ENCODE measurements around the gene ASAP2. TPM values are rescaled to one million over a fixed set of nuclear protein-coding genes. Genes with fewer than 3 reads are reported as not detected.

ASAP2 gene
- total RNA-seq, 1 experiment from 2014 or later: 12.6 TPM

DNA sequence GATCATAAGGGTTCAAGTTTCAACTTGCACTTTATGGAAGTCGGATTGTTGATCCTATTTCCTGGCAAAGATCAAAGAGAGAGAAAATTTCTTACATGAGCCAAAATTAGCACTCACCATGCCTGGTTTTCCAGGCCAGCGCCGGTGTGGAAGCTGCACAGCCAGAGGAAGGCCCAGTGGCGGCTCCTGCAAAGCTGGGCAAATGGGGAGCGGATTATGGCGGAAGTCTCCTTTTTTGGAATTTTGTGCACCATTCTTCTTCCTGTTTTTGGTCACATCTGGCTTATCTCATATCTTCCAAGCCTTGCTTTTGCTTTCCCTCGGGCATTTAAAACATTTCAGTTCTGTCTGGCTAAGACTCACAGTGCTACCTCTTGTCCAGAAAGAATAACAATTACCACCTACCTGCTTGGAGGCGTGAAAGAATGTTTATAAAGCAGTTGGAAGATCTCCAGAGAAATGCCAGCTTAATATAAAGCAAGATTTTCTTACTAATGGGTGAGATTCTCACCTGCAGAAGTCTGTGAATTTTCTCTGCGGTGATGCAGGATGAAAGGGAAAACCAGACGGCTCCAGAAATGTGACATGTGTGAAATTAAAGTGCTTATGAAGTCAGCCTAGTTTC lies 94.3 kb downstream of the ASAP2 start:
- no peak overlapping the region for H4K91ac ChIP-seq (ENCODE audit: insufficient read length, low read depth, low read length)
- no peak overlapping the region for H3K9ac ChIP-seq (ENCODE audit: extremely low read depth, insufficient read length, low read length)
- H4K20me1 ChIP-seq (ENCODE audit: control insufficient read depth, insufficient read depth, insufficient read length): no peaks in the 10 kb centered on the region
- H3K18ac ChIP-seq (ENCODE audit: insufficient read length, low read depth, low read length): no peak overlapping the region
- no peak overlapping the region for H2BK120ac ChIP-seq (ENCODE audit: low read depth, low read length, poor library complexity, severe bottlenecking)
- H3K27ac ChIP-seq (ENCODE audit: insufficient read length, low read depth, low read length): no peak overlapping the region
- no peak for DNase-seq
- H4K8ac ChIP-seq (replicated peaks; ENCODE audit: insufficient read length, low read depth, low read length): no peak overlapping the region
- no peak overlapping the region for H2AK5ac ChIP-seq (ENCODE audit: insufficient read length, low read length)
- H3K23ac ChIP-seq (ENCODE audit: insufficient read length, low read depth, low read length): no peak overlapping the region
- no peaks in the 10 kb centered on the region for H3K9me3 Mint-ChIP-seq
- no peak overlapping the region for H2BK5ac ChIP-seq (ENCODE audit: insufficient read length, low read length)
- H3K14ac ChIP-seq (ENCODE audit: insufficient read depth, low read length): no peak overlapping the region
- no peak overlapping the region for H3K56ac ChIP-seq (ENCODE audit: insufficient read length, low read depth, low read length)
- H3K79me1 ChIP-seq (ENCODE audit: insufficient read depth, low read depth, low read length, poor library complexity, severe bottlenecking): no peaks in the 10 kb centered on the region
- no peak overlapping the region for H2BK20ac ChIP-seq (ENCODE audit: low read depth, low read length, poor library complexity, severe bottlenecking)
- TF ChIP-seq, protein P1, sequence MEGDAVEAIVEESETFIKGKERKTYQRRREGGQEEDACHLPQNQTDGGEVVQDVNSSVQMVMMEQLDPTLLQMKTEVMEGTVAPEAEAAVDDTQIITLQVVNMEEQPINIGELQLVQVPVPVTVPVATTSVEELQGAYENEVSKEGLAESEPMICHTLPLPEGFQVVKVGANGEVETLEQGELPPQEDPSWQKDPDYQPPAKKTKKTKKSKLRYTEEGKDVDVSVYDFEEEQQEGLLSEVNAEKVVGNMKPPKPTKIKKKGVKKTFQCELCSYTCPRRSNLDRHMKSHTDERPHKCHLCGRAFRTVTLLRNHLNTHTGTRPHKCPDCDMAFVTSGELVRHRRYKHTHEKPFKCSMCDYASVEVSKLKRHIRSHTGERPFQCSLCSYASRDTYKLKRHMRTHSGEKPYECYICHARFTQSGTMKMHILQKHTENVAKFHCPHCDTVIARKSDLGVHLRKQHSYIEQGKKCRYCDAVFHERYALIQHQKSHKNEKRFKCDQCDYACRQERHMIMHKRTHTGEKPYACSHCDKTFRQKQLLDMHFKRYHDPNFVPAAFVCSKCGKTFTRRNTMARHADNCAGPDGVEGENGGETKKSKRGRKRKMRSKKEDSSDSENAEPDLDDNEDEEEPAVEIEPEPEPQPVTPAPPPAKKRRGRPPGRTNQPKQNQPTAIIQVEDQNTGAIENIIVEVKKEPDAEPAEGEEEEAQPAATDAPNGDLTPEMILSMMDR (conservative IDR thresholded peaks at IDR 0.05): no peak
- no peaks in the 10 kb centered on the region for H3K27me3 ChIP-seq (ENCODE audit: insufficient read depth, low read length)
- no peak overlapping the region for H2AFZ ChIP-seq (ENCODE audit: low read length)
- no peaks in the 10 kb centered on the region for H3K23me2 ChIP-seq (ENCODE audit: insufficient read length, low read depth, low read length, poor library complexity, severe bottlenecking)
- H3K4me1 Mint-ChIP-seq: peaks cover 13 to 14% of the 10 kb centered on the region in 2 experiments
- H2BK12ac ChIP-seq (ENCODE audit: insufficient read length, low read depth, low read length): no peak overlapping the region
- no peaks in the 10 kb centered on the region for H3K9me3 ChIP-seq (ENCODE audit: control insufficient read depth, low read depth, low read length)
- peaks cover 4% of the 10 kb centered on the region; the same call in 1 of the 2 replicates for H3K4me1 ChIP-seq (ENCODE audit: insufficient read depth, low read length)
- H3K27ac Mint-ChIP-seq: no peak overlapping the region
- H4K5ac ChIP-seq (ENCODE audit: insufficient read length, low read depth, low read length): no peak overlapping the region
- H3K27me3 Mint-ChIP-seq (ENCODE audit: low read depth): no peaks in the 10 kb centered on the region
- H2BK15ac ChIP-seq (ENCODE audit: low read depth, low read length): no peak overlapping the region
- H3K79me2 ChIP-seq (ENCODE audit: insufficient read depth, low read length): no peaks in the 10 kb centered on the region
- H3K36me3 Mint-ChIP-seq (ENCODE audit: insufficient read depth in 1 of 3, low read depth in 3 of 3): peaks cover 0 to 17% (median 0%) of the 10 kb centered on the region in 3 experiments; a peak in 4 of 7 replicates
- H3K4me3 Mint-ChIP-seq: no peak overlapping the region
- H3T11ph ChIP-seq (ENCODE audit: low read length): no peak overlapping the region
- no peak overlapping the region for H3K4ac ChIP-seq (ENCODE audit: low read depth, low read length)
- WGBS (ENCODE audit: extremely low coverage, insufficient read length, low lambda C conversion rate): no CpG with 5 or more reads among the region's 10 CpGs
- H3K4me2 ChIP-seq (ENCODE audit: insufficient read depth, insufficient read length, low read length): no peak overlapping the region

Measured in H9 (cell line).